A549 (cell line): ENCODE measurements around the gene KCND1. TPM values are rescaled to one million over a fixed set of nuclear protein-coding genes. Genes with fewer than 3 reads are reported as not detected.

ENCODE experiments used
- ATAC-seq, 2 experiments: fragments of 200-7000 bp in 1 of 2; fragments of >200 bp in 1 of 2; cut with Nextera tagmentation in 1 of 2; cut with Tn5 transposase in 1 of 2; 3 replicates each; pipeline versions ENCODE4 v1.8.0 to v1.9.1; 2018 to 2020; ENCODE audit warnings: mild to moderate bottlenecking in 1 of 2, moderate library complexity in 1 of 2
- CTCF ChIA-PET: fragments of 300-600 bp; sonication (Branson Sonifier 250); formaldehyde crosslinking; extraction: SDS; loops from one replicate; lab custom pipeline; 2021; ENCODE audit warnings: antibody characterized with exemption, inconsistent platforms; lab: Yijun Ruan, JAX
- POLR2A ChIA-PET: fragments of 350-600 bp; formaldehyde crosslinking; extraction: SDS; loops from one replicate; lab custom pipeline; 2021; ENCODE audit warnings: antibody characterized with exemption, inconsistent platforms; lab: Yijun Ruan, JAX
- DNase-seq, 2 experiments: peaks; one replicate each; pipeline versions ENCODE4 v3.0.0 to v3.0.0-alpha.2; 2011 to 2016; ENCODE audit warnings: low read depth in 1 of 2, low spot score in 1 of 2
- FAIRE-seq: peaks from 2 replicates; lab custom pipeline; 2011; peaks lifted over from hg19 to GRCh38; lab: Jason Lieb, UNC
- H3K27ac ChIP-seq, 2 experiments: fragments of >200 bp; sonication (Bioruptor Twin); formaldehyde crosslinking; 3 replicates each; pipeline ENCODE4 v1.5.1; 2016 to 2017
- H3K4me1 ChIP-seq: fragments of >200 bp; sonication (Bioruptor Twin); formaldehyde crosslinking; 3 replicates; pipeline ENCODE4 v1.6.1; 2016
- H3K4me2 ChIP-seq: fragments of >200 bp; sonication (Bioruptor Twin); formaldehyde crosslinking; 3 replicates; pipeline ENCODE4 v1.6.1; 2016
- H3K4me3 ChIP-seq: fragments of >200 bp; sonication (Bioruptor Twin); formaldehyde crosslinking; 3 replicates; pipeline ENCODE4 v1.5.1; 2016
- H3K9me3 ChIP-seq: fragments of >200 bp; sonication (Bioruptor Twin); formaldehyde crosslinking; 3 replicates; pipeline ENCODE4 v1.6.1; 2016
- CBX8 ChIP-seq: fragments of 200-600 bp; sonication (generic); IDR thresholded peaks from 2 replicates; pipeline ENCODE4 v1.6.1; 2016
- CEBPB ChIP-seq, 2 experiments: fragments of >200 bp in 1 of 2; sonication (Bioruptor Twin) in 1 of 2; formaldehyde crosslinking in 1 of 2; IDR thresholded peaks; 2 replicates each; pipeline ENCODE4 v1.6.1; 2012 to 2016
- EHF ChIP-seq: fragments of 250-450 bp; sonication (Bioruptor Pico); IDR thresholded peaks from 2 replicates; pipeline ENCODE4 v1.5.0; 2020; ENCODE audit warnings: mild to moderate bottlenecking
- FOSB ChIP-seq: fragments of 250-450 bp; sonication (Bioruptor Pico); IDR thresholded peaks from 2 replicates; pipeline ENCODE4 v1.5.0; 2020; ENCODE audit warnings: mild to moderate bottlenecking, moderate library complexity
- FOXS1 ChIP-seq: fragments of 250-450 bp; sonication (Bioruptor Pico); IDR thresholded peaks from 2 replicates; pipeline ENCODE4 v1.5.0; 2020; ENCODE audit warnings: mild to moderate bottlenecking, moderate library complexity
- GATA3 ChIP-seq: IDR thresholded peaks from 2 replicates; pipeline ENCODE4 v1.6.1; 2012; ENCODE audit warnings: borderline replicate concordance
- HDAC2 ChIP-seq: fragments of 200-600 bp; sonication (generic); IDR thresholded peaks from 2 replicates; pipeline ENCODE4 v1.6.1; 2016
- HEYL ChIP-seq: fragments of 250-450 bp; sonication (Bioruptor Pico); IDR thresholded peaks from 2 replicates; pipeline ENCODE4 v1.8.0; 2021; ENCODE audit warnings: mild to moderate bottlenecking, moderate library complexity
- HOXA7 ChIP-seq: fragments of 250-450 bp; sonication (Bioruptor Pico); IDR thresholded peaks from 2 replicates; pipeline ENCODE4 v1.5.0; 2020; ENCODE audit warnings: mild to moderate bottlenecking, moderate library complexity
- HOXB13 ChIP-seq: fragments of 250-450 bp; sonication (Bioruptor Pico); IDR thresholded peaks from 2 replicates; pipeline ENCODE4 v1.5.0; 2020; ENCODE audit warnings: low read depth, mild to moderate bottlenecking, moderate library complexity
- JUNB ChIP-seq: fragments of >200 bp; sonication (Bioruptor Twin); formaldehyde crosslinking; IDR thresholded peaks from 2 replicates; pipeline ENCODE4 v1.6.1; 2016
- MAFK ChIP-seq: fragments of 450-650 bp; IDR thresholded peaks from 2 replicates; pipeline ENCODE4 v1.6.1; 2014; ENCODE audit not compliant: partially characterized antibody
- MAX ChIP-seq: IDR thresholded peaks from 2 replicates; pipeline ENCODE4 v1.6.1; 2012
- MAZ ChIP-seq: fragments of 150-350 bp; IDR thresholded peaks from 2 replicates; pipeline ENCODE4 v1.6.1; 2014; ENCODE audit warnings: antibody characterized with exemption, low read depth, low read length, borderline replicate concordance
- MYC ChIP-seq: IDR thresholded peaks from 2 replicates; pipeline ENCODE4 v1.6.1; 2012; ENCODE audit warnings: mild to moderate bottlenecking, inconsistent platforms, low read length, improper control_type of control experiment, borderline replicate concordance
- NR3C1 ChIP-seq: fragments of >200 bp; sonication (Bioruptor Twin); formaldehyde crosslinking; IDR thresholded peaks from 3 replicates; pipeline ENCODE4 v1.6.1; 2017
- POLR2A ChIP-seq: IDR thresholded peaks from 2 replicates; pipeline ENCODE4 v1.6.1; 2012; ENCODE audit warnings: mild to moderate bottlenecking, low read length
- RAD21 ChIP-seq, 2 experiments: fragments of >200 bp in 1 of 2; sonication (Bioruptor Twin) in 1 of 2; formaldehyde crosslinking in 1 of 2; IDR thresholded peaks in 1 of 2; conservative IDR thresholded peaks in 1 of 2; 2 replicates in 1 of 2; 3 replicates in 1 of 2; pipeline ENCODE4 v1.6.1; 2012 to 2018; ENCODE audit warnings: inconsistent platforms in 1 of 2
- RARB ChIP-seq: fragments of 250-450 bp; sonication (Bioruptor Pico); IDR thresholded peaks from 2 replicates; pipeline ENCODE4 v1.8.0; 2021; ENCODE audit warnings: mild to moderate bottlenecking, moderate library complexity
- RFX5 ChIP-seq: fragments of 450-650 bp; IDR thresholded peaks from 2 replicates; pipeline ENCODE4 v1.7.1; 2014; ENCODE audit warnings: antibody characterized with exemption, mild to moderate bottlenecking, moderate library complexity
- USF2 ChIP-seq: fragments of 450-650 bp; IDR thresholded peaks from 2 replicates; pipeline ENCODE4 v1.6.1; 2014; ENCODE audit warnings: antibody characterized with exemption
- ZNF302 ChIP-seq: fragments of 250-450 bp; sonication (Bioruptor Pico); IDR thresholded peaks from 2 replicates; pipeline ENCODE4 v1.9.0; 2021; ENCODE audit warnings: inconsistent platforms, mild to moderate bottlenecking, moderate library complexity
- WGBS: methylation state at CpG from one replicate; pipeline ENCODE4 v1.1.6; 2017; ENCODE audit errors: missing lambda C conversion rate; 5-methylcytosine and 5-hydroxymethylcytosine counted together
- polyA plus RNA-seq, 4 experiments: library from polyadenylated mRNA; depleted of rRNA in 3 of 4; stranded (reverse); fragments of >200 nt; fragmentation: RNase III in 1 of 4; extraction: RNeasy Plus Mini Kit Qiagen cat#74134 plus additional on column Dnase treatment in 1 of 4; gene quantifications; 2 replicates in 3 of 4; 3 replicates in 1 of 4; pipeline ENCODE4 v1.2.3, GENCODE V29; 2011 to 2017
- TF ChIP-seq, protein P1 (sequence below): fragments of 200-600 bp; sonication (generic); IDR thresholded peaks from 2 replicates; pipeline ENCODE4 v1.6.1; 2016; ENCODE audit warnings: antibody characterized with exemption, mild to moderate bottlenecking, moderate library complexity
- TF ChIP-seq, protein P2 (sequence below): fragments of 250-450 bp; sonication (Bioruptor Pico); IDR thresholded peaks from 2 replicates; pipeline ENCODE4 v1.5.0; 2020; ENCODE audit warnings: low read depth, mild to moderate bottlenecking, moderate library complexity
- TF ChIP-seq, protein P3 (sequence below): fragments of >200 bp; sonication (Bioruptor Twin); formaldehyde crosslinking; IDR thresholded peaks from 3 replicates; pipeline ENCODE4 v1.5.1; 2016

KCND1 gene
- polyA plus RNA-seq, 2 of the 4 experiments (the other 2 are of a cell fraction) = 0.59 to 0.79 TPM

DNA sequence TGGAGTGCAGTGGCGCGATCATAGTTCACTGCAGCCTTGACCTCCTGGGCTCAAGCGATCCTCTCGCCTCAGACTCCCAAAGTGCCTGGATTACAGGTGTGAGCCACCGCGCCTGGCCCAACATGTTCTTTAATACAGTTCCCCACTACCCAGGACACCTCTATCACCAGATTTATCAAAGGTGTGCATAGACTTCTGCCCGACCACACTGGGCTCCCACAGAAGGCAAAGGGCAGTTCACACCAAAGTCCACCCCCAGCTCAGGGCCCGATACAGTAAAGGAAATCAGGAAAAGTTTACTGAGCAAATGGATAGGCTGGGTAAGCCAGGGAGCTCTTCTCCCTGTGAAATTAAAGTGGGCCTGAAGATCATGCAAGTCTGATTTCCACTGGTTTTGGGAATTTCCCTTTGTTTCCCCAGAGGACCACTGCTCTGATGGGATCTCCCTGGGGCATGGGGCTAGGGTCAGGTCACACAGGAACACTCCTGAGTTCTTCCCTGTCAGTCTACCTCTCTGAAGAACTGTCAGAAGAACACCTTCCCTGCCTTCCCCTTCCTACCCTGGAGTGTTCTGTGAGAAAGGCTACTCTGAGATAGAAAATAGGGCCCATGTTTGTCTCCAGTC lies 35.1 kb downstream of the KCND1 start:
- ATAC-seq (no peak), DNase-seq (no peak), FAIRE-seq (no peak)
- TF ChIP-seq RAD21 (conservative IDR thresholded peaks at IDR 0.05 in 1 of 2, IDR thresholded peaks at IDR 0.05 in 1 of 2) (no peak), USF2 (no peak), MYC (no peak), CEBPB (IDR thresholded peaks at IDR 0.05) (no peak), MAX (no peak), JUNB (no peak), FOSB (CRISPR knock-in tag) (no peak), GATA3 (no peak), HOXB13 (no peak), POLR2A (no peak), ZNF302 (no peak), EHF (CRISPR knock-in tag) (no peak), HDAC2 (no peak), NR3C1 (no peak), HOXA7 (CRISPR knock-in tag) (no peak), FOXS1 (no peak), MAZ (no peak)
- TF ChIP-seq, protein P1, sequence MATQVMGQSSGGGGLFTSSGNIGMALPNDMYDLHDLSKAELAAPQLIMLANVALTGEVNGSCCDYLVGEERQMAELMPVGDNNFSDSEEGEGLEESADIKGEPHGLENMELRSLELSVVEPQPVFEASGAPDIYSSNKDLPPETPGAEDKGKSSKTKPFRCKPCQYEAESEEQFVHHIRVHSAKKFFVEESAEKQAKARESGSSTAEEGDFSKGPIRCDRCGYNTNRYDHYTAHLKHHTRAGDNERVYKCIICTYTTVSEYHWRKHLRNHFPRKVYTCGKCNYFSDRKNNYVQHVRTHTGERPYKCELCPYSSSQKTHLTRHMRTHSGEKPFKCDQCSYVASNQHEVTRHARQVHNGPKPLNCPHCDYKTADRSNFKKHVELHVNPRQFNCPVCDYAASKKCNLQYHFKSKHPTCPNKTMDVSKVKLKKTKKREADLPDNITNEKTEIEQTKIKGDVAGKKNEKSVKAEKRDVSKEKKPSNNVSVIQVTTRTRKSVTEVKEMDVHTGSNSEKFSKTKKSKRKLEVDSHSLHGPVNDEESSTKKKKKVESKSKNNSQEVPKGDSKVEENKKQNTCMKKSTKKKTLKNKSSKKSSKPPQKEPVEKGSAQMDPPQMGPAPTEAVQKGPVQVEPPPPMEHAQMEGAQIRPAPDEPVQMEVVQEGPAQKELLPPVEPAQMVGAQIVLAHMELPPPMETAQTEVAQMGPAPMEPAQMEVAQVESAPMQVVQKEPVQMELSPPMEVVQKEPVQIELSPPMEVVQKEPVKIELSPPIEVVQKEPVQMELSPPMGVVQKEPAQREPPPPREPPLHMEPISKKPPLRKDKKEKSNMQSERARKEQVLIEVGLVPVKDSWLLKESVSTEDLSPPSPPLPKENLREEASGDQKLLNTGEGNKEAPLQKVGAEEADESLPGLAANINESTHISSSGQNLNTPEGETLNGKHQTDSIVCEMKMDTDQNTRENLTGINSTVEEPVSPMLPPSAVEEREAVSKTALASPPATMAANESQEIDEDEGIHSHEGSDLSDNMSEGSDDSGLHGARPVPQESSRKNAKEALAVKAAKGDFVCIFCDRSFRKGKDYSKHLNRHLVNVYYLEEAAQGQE = no peak
- TF ChIP-seq, protein P2, sequence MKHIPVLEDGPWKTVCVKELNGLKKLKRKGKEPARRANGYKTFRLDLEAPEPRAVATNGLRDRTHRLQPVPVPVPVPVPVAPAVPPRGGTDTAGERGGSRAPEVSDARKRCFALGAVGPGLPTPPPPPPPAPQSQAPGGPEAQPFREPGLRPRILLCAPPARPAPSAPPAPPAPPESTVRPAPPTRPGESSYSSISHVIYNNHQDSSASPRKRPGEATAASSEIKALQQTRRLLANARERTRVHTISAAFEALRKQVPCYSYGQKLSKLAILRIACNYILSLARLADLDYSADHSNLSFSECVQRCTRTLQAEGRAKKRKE (CRISPR knock-in tag) = no peak
- Histone ChIP-seq H3K4me2 (no peak overlapping the region), H3K4me3 (no peak overlapping the region), H3K27ac (no peak overlapping the region), H3K9me3 (no peaks in the 10 kb centered on the region), H3K4me1 (no peaks in the 10 kb centered on the region)
- ChIA-PET CTCF (interaction anchor here (1.2 to 1.3 kb wide), 2 partner anchors 9 to 35 kb away, joined by 3 to 5 read pairs; partner anchors contain the start of gene KCND1), POLR2A (no interaction called here)
- 96% methylated on average over 6 of the region's 8 CpGs for WGBS

DNA sequence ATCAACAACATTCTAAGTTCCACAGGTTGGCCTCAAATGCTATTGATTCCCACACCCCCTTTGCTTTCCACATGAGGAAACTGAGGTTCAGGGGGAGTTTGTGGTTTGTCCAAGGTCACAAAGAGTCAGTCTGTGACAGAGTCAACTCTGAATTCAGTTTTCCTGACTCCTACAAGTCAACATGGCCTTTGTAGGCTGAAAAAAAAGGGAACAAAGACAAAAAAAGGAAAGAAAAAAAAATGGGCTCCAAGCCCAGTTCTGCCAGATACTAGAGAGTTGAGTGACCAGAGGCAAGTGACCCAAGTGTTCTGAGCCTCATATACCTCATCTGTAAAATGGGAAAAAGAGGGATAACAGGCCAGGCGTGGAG lies 36.4 kb downstream of the KCND1 start:
- Histone ChIP-seq H3K9me3 (no peaks in the 10 kb centered on the region), H3K27ac (no peak overlapping the region), H3K4me3 (no peak overlapping the region), H3K4me2 (no peak overlapping the region)
- CTCF ChIA-PET = interaction anchor here (1.0 kb wide), 1 partner anchor 11 kb away, joined by 3 read pairs; no protein-coding TSS in a partner anchor
- 84% methylated on average over 1 of the region's 1 CpG for WGBS
- no peak for FAIRE-seq
- DNase-seq = no peak
- POLR2A ChIA-PET = no interaction called here
- ATAC-seq = no peak
- no peak for TF ChIP-seq MAX
- TF ChIP-seq HEYL (CRISPR knock-in tag) = no peak
- no peak for TF ChIP-seq CBX8
- TF ChIP-seq RARB (CRISPR knock-in tag) = no peak
- TF ChIP-seq, protein P3, sequence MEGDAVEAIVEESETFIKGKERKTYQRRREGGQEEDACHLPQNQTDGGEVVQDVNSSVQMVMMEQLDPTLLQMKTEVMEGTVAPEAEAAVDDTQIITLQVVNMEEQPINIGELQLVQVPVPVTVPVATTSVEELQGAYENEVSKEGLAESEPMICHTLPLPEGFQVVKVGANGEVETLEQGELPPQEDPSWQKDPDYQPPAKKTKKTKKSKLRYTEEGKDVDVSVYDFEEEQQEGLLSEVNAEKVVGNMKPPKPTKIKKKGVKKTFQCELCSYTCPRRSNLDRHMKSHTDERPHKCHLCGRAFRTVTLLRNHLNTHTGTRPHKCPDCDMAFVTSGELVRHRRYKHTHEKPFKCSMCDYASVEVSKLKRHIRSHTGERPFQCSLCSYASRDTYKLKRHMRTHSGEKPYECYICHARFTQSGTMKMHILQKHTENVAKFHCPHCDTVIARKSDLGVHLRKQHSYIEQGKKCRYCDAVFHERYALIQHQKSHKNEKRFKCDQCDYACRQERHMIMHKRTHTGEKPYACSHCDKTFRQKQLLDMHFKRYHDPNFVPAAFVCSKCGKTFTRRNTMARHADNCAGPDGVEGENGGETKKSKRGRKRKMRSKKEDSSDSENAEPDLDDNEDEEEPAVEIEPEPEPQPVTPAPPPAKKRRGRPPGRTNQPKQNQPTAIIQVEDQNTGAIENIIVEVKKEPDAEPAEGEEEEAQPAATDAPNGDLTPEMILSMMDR = no peak
- TF ChIP-seq POLR2A = no peak
- no peak for TF ChIP-seq RFX5
- no peak for TF ChIP-seq MAFK
- TF ChIP-seq, all 56 proteins: peak for 0
- H3K4me1 ChIP-seq = no peaks in the 10 kb centered on the region
